HEK293T (cell line): Measurements from ENCODE around the gene RAD51B.

ENCODE experiments used
- CTCF ChIA-PET: fragments of 350-600 bp; formaldehyde crosslinking; extraction: SDS; loops from one replicate; lab custom pipeline; 2021; ENCODE audit warnings: antibody characterized with exemption, inconsistent platforms; lab: Yijun Ruan, JAX
- POLR2A ChIA-PET: fragments of 350-600 bp; formaldehyde crosslinking; extraction: SDS; loops from one replicate; lab custom pipeline; 2020; ENCODE audit warnings: antibody characterized with exemption, inconsistent platforms; lab: Yijun Ruan, JAX
- DNase-seq: peaks from one replicate; pipeline ENCODE4 v3.0.0; 2012; ENCODE audit warnings: mixed read lengths; ENCODE audit errors: extremely low spot score
- ARNT ChIP-seq: fragments of 450-650 bp; IDR thresholded peaks from 2 replicates; pipeline ENCODE4 v1.6.1; 2017; ENCODE audit warnings: mild to moderate bottlenecking
- BHLHE40 ChIP-seq: fragments of 450-650 bp; IDR thresholded peaks from 2 replicates; pipeline ENCODE4 v1.6.1; 2016; ENCODE audit warnings: mild to moderate bottlenecking, moderate library complexity, borderline replicate concordance
- CTBP1 ChIP-seq: fragments of 450-650 bp; IDR thresholded peaks from 2 replicates; pipeline ENCODE4 v1.6.1; 2016; ENCODE audit warnings: borderline replicate concordance
- ELF4 ChIP-seq: fragments of 450-650 bp; IDR thresholded peaks from 2 replicates; pipeline ENCODE4 v1.6.1; 2017; ENCODE audit warnings: antibody characterized with exemption
- FOXA1 ChIP-seq: fragments of 450-650 bp; IDR thresholded peaks from 2 replicates; pipeline ENCODE4 v1.6.1; 2016; ENCODE audit warnings: mild to moderate bottlenecking
- FOXK2 ChIP-seq: fragments of 450-650 bp; IDR thresholded peaks from 2 replicates; pipeline ENCODE4 v1.6.1; 2016; ENCODE audit warnings: mild to moderate bottlenecking
- FOXM1 ChIP-seq: fragments of 450-650 bp; IDR thresholded peaks from 2 replicates; pipeline ENCODE4 v1.6.1; 2017; ENCODE audit warnings: mild to moderate bottlenecking, borderline replicate concordance
- HDGF ChIP-seq: fragments of 450-650 bp; IDR thresholded peaks from 2 replicates; pipeline ENCODE4 v1.6.1; 2017; ENCODE audit warnings: antibody characterized with exemption, borderline replicate concordance
- L3MBTL2 ChIP-seq: fragments of 450-650 bp; conservative IDR thresholded peaks from 2 replicates; pipeline ENCODE4 v1.6.1; 2016; ENCODE audit warnings: mild to moderate bottlenecking
- LEF1 ChIP-seq: fragments of 450-650 bp; IDR thresholded peaks from 2 replicates; pipeline ENCODE4 v1.6.1; 2017; ENCODE audit warnings: mild to moderate bottlenecking, borderline replicate concordance
- NFRKB ChIP-seq: fragments of 450-650 bp; IDR thresholded peaks from 2 replicates; pipeline ENCODE4 v1.6.1; 2016; ENCODE audit warnings: mild to moderate bottlenecking, moderate library complexity
- PKNOX1 ChIP-seq: fragments of 450-650 bp; IDR thresholded peaks from 2 replicates; pipeline ENCODE4 v1.6.1; 2016
- SP1 ChIP-seq: fragments of 450-650 bp; IDR thresholded peaks from 2 replicates; pipeline ENCODE4 v1.6.1; 2017
- SUZ12 ChIP-seq: fragments of 450-650 bp; IDR thresholded peaks from 2 replicates; pipeline ENCODE4 v1.6.1; 2016; ENCODE audit warnings: mild to moderate bottlenecking
- TARDBP ChIP-seq: fragments of 450-650 bp; IDR thresholded peaks from 2 replicates; pipeline ENCODE4 v1.6.1; 2016
- ZNF384 ChIP-seq: fragments of 450-650 bp; IDR thresholded peaks from 2 replicates; pipeline ENCODE4 v1.6.1; 2016

The RAD51B gene

GRCh38 chr14:68147303-68147702, 327.7 kb downstream of the RAD51B start:
- CTCF ChIA-PET = interaction anchor here (0.6 kb wide), 1 partner anchor 89 kb away, joined by 3 read pairs; no protein-coding TSS in a partner anchor
- POLR2A ChIA-PET = no interaction called here
- DNase-seq = no peak
- TF ChIP-seq SP1 = no peak
- TF ChIP-seq PKNOX1 = no peak
- TF ChIP-seq ZNF384 = no peak
- TF ChIP-seq FOXA1 = no peak
- TF ChIP-seq FOXM1 = no peak
- no peak for TF ChIP-seq L3MBTL2
- TF ChIP-seq HDGF = no peak
- no peak for TF ChIP-seq TARDBP
- TF ChIP-seq BHLHE40 = no peak
- TF ChIP-seq CTBP1 = no peak
- no peak for TF ChIP-seq FOXK2
- no peak for TF ChIP-seq ELF4
- TF ChIP-seq SUZ12 = no peak
- TF ChIP-seq ARNT = no peak
- TF ChIP-seq LEF1 = no peak
- no peak for TF ChIP-seq NFRKB

- CTCF ChIA-PET = no interaction called here
Observed at GRCh38 chr14:68148276-68148675, 328.7 kb downstream of the RAD51B start.

GRCh38 chr14:68148763-68149162, 329.2 kb downstream of the RAD51B start:
- no peak for TF ChIP-seq ARNT
- TF ChIP-seq BHLHE40 = no peak
- TF ChIP-seq HDGF = no peak
- TF ChIP-seq ELF4 = no peak
- no peak for TF ChIP-seq NFRKB
- TF ChIP-seq L3MBTL2 = no peak
- TF ChIP-seq PKNOX1 = no peak
- TF ChIP-seq FOXM1 = no peak
- TF ChIP-seq CTBP1 = no peak
- no peak for TF ChIP-seq FOXA1
- ChIA-PET CTCF (no interaction called here), POLR2A (no interaction called here)
- no peak for DNase-seq

More at GRCh38 chr14:68148276-68148675, 328.7 kb downstream of the RAD51B start:
- no peak for TF ChIP-seq PKNOX1
- no peak for TF ChIP-seq NFRKB
- no peak for TF ChIP-seq FOXA1
- TF ChIP-seq BHLHE40 = no peak
- no peak for TF ChIP-seq FOXM1
- no peak for TF ChIP-seq ELF4
- TF ChIP-seq TARDBP = no peak
- TF ChIP-seq FOXK2 = no peak
- no peak for TF ChIP-seq CTBP1
- no peak for TF ChIP-seq ZNF384
- TF ChIP-seq SP1 = no peak
- TF ChIP-seq L3MBTL2 = no peak
- TF ChIP-seq ARNT = no peak
- no peak for TF ChIP-seq HDGF
- TF ChIP-seq LEF1 = no peak
- POLR2A ChIA-PET = no interaction called here
- no peak for DNase-seq

GRCh38 chr14:68153275-68153674, 333.7 kb downstream of the RAD51B start:
- no peak for DNase-seq
- TF ChIP-seq L3MBTL2 (no peak), BHLHE40 (no peak), HDGF (no peak), NFRKB (no peak), PKNOX1 (no peak), SP1 (no peak), ELF4 (no peak), ARNT (no peak), LEF1 (no peak), ZNF384 (no peak), FOXA1 (no peak), SUZ12 (no peak)
- ChIA-PET POLR2A (no interaction called here), CTCF (no interaction called here)

GRCh38 chr14:68154275-68154674, 334.7 kb downstream of the RAD51B start:
- ChIA-PET CTCF (no interaction called here), POLR2A (no interaction called here)
- no peak for TF ChIP-seq SP1
- no peak for TF ChIP-seq BHLHE40
- TF ChIP-seq CTBP1 = no peak
- TF ChIP-seq FOXA1 = no peak
- TF ChIP-seq PKNOX1 = no peak
- TF ChIP-seq FOXK2 = no peak
- no peak for TF ChIP-seq HDGF
- no peak for TF ChIP-seq FOXM1
- no peak for TF ChIP-seq TARDBP
- no peak for TF ChIP-seq LEF1
- no peak for TF ChIP-seq L3MBTL2
- no peak for TF ChIP-seq ELF4
- no peak for TF ChIP-seq ARNT
- no peak for TF ChIP-seq ZNF384
- TF ChIP-seq NFRKB = no peak
- no peak for TF ChIP-seq SUZ12
- DNase-seq = no peak
